Lower leg skin (tissue), 4 donors: ENCODE data around the gene PAGE3. TPM values are rescaled to one million over a fixed set of nuclear protein-coding genes. Genes with fewer than 3 reads are reported as not detected.

Experiments
- DNase-seq, 2 donors: peaks; one replicate each; pipeline ENCODE4 v3.0.0-alpha.2; 2019; ENCODE audit warnings: low spot score in 2 of 2
- H3K4me3 ChIP-seq: fragments of 200-600 bp; sonication (generic); 2 replicates; pipeline ENCODE4 v1.5.1; 2017; ENCODE audit warnings: mild to moderate bottlenecking, low read depth; ENCODE audit not compliant: poor library complexity, severe bottlenecking
- CTCF ChIP-seq, 3 donors: fragments of 450-650 bp; IDR thresholded peaks; one replicate each; pipeline ENCODE4 v1.5.1; 2016; ENCODE audit warnings: antibody characterized with exemption in 3 of 3, mild to moderate bottlenecking in 3 of 3, moderate library complexity in 2 of 3
- POLR2A ChIP-seq, 2 donors: fragments of 450-650 bp; IDR thresholded peaks; one replicate each; pipeline ENCODE4 v1.6.1; 2016 to 2017; ENCODE audit warnings: antibody characterized with exemption in 2 of 2, mild to moderate bottlenecking in 1 of 2, moderate library complexity in 1 of 2
- WGBS, 2 donors: methylation state at CpG; one replicate each; pipeline ENCODE4 v1.1.5; 2018; 5-methylcytosine and 5-hydroxymethylcytosine counted together
- intact Hi-C: fragments of 100-400 bp; cut with DNase I; formaldehyde crosslinking; loops from one replicate; pipeline ENCODE4 v1.15.0; 2023; ENCODE audit warnings: low total_unique reads
- total RNA-seq, 4 donors: library from RNA; depleted of rRNA; stranded (reverse); fragments of >200 nt; gene quantifications; one replicate each; pipeline ENCODE4 v1.1.0, GENCODE V29; 2016

PAGE3 gene
- total RNA-seq = not detected

GRCh38 chrX:55264816-55265215 is at the start of gene PAGE3:
Gene PAGE3, minus strand, starts transcription at chrX:55264916. Its CDS starts 1,013 bp downstream, at chrX:55263903.
- TF ChIP-seq POLR2A (IDR thresholded peaks at IDR 0.05) (no peak), CTCF (IDR thresholded peaks at IDR 0.05) (no peak)
- no peak within 1 kb of the TSS for H3K4me3 ChIP-seq
- intact Hi-C loops = no loop called here
- 85 to 94% methylated on average over 5 of the region's 5 CpGs for WGBS, 2 donors
- no peak for DNase-seq

- no peak for TF ChIP-seq CTCF (IDR thresholded peaks at IDR 0.05)
- no peak for TF ChIP-seq POLR2A (IDR thresholded peaks at IDR 0.05)
- H3K4me3 ChIP-seq = no peak overlapping the region
- intact Hi-C loops = no loop called here
- DNase-seq = no peak
Observed at GRCh38 chrX:55312655-55313054, 47.9 kb upstream of the PAGE3 start.

- intact Hi-C loops = no loop called here
- no peak for DNase-seq
- H3K4me3 ChIP-seq = no peak overlapping the region
- WGBS, 2 donors = 86 to 90% methylated on average over 3 of the region's 3 CpGs
- TF ChIP-seq CTCF (IDR thresholded peaks at IDR 0.05) (no peak), POLR2A (IDR thresholded peaks at IDR 0.05) (no peak)
Observed at GRCh38 chrX:55290963-55291362, 26.2 kb upstream of the PAGE3 start.

GRCh38 chrX:55279832-55280231 is 15.1 kb upstream of the PAGE3 start:
- 87 to 94% methylated on average over 10 of the region's 10 CpGs for WGBS, 2 donors
- DNase-seq = no peak
- intact Hi-C loops = no loop called here
- TF ChIP-seq POLR2A (IDR thresholded peaks at IDR 0.05) = no peak
- TF ChIP-seq CTCF (IDR thresholded peaks at IDR 0.05) = no peak
- no peak overlapping the region for H3K4me3 ChIP-seq

GRCh38 chrX:55260806-55261205 is 3.9 kb downstream of the PAGE3 start:
- intact Hi-C loops = no loop called here
- DNase-seq = no peak
- no peak for TF ChIP-seq POLR2A (IDR thresholded peaks at IDR 0.05)
- no peak for TF ChIP-seq CTCF (IDR thresholded peaks at IDR 0.05)
- H3K4me3 ChIP-seq = no peak overlapping the region
- WGBS, 2 donors = 57 to 79% methylated on average over 2 of the region's 2 CpGs

- no peak overlapping the region for H3K4me3 ChIP-seq
- DNase-seq = no peak
- TF ChIP-seq CTCF (IDR thresholded peaks at IDR 0.05) (no peak), POLR2A (IDR thresholded peaks at IDR 0.05) (no peak)
- intact Hi-C loops = no loop called here
Observed at GRCh38 chrX:55253528-55253927, 11.2 kb downstream of the PAGE3 start.
